Right lobe of liver (tissue), 4 donors: ENCODE results near the gene FKBP7.

Experiments
- CTCF ChIP-seq, 4 donors: fragments of 200-600 bp in 3 of 4; fragments of 450-650 bp in 1 of 4; IDR thresholded peaks; one replicate each; pipeline versions ENCODE4 v1.5.1 to v1.8.0; 2016 to 2022; ENCODE audit warnings: antibody characterized with exemption in 4 of 4, mild to moderate bottlenecking in 2 of 4
- POLR2A ChIP-seq: fragments of 450-650 bp; IDR thresholded peaks from one replicate; pipeline ENCODE4 v1.6.1; 2017; ENCODE audit warnings: antibody characterized with exemption, mild to moderate bottlenecking
- donor health status: DM: no; HTN: no; CAD: no.
- donor health status: DM: no; HTN: no; CAD: no.
- donor health status: DM: no; HTN: yes; CAD: no.

DNA sequence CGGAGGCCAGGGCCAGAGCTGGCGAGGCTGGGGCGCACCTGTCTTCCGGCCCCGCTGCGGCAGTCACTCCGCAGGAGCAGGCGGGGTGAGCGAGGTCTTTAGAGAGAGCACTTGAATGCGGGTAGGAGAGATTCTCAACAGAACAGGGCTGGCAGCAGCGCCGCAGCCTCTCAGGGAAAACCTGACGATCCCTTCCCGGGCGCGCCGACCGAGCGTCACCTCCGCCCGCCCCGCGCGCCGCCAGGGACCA is 28.0 kb downstream of the FKBP7 start:
- TF ChIP-seq CTCF (IDR thresholded peaks at IDR 0.05) (no peak), POLR2A (no peak)
